GM18517 (cell line): ENCODE results near the gene PHYH.
A peak's percentile ranks its signal among the peaks of the same experiment; 100 is the strongest.
"Not testable (repeated sequence)": the region's sequence is repeated elsewhere in the genome, so short reads cannot be mapped to it uniquely, and the experiment has no call there.

Source experiments
- ATAC-seq: cut with Tn5 transposase; IDR thresholded peaks from one replicate; pipeline ENCODE4 v1.9.1; 2021; ENCODE audit warnings: mild to moderate bottlenecking, moderate library complexity; ENCODE audit not compliant: unreplicated experiment

PHYH gene

DNA sequence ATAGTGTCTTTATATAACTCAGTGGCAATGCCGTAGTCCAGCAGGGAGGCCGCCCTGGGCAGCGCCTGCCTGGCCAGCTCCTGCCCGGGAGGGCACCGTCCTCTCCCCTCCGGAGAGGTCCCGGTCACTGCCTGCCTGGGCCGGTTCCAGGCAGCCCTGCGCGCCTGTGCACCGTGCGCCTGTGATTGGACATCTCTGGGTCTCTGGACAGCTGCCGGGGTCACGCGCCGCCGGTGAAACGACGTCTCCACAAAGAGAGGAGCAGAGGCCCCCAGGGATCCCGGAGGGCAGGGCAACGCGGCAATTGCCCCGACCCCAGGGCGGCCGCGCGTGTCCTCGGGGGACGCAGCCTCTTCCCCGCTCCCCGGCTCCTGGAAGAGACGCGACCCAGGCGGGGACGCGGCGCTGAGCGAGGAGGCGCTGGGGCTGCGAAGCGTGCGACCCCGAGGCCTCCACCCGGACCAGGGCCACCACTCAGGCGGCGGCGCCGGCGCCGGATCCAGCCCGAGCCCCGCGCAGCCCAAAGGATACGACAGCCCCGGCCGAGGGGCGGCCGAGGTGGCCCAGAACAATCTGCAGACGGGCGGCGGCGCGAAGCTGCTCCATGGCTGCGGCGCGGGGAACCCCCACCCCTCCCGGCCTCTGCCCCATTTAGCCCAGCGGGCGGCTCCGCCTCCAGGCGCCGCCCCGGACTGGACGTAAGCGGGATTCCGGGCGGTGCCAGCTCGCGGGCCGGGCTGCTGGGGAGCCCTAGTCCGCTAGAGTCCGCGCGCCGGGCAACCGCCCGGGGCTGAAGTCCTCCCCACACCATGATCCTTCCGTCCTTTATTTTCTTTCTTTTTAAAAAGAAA, at the start of gene PHYH:
Gene PHYH (minus strand): TSS at position 628 of the 851 bp plus-strand sequence. CDS start 22 bp downstream, at position 606.
- peak; percentile 62 for ATAC-seq

DNA sequence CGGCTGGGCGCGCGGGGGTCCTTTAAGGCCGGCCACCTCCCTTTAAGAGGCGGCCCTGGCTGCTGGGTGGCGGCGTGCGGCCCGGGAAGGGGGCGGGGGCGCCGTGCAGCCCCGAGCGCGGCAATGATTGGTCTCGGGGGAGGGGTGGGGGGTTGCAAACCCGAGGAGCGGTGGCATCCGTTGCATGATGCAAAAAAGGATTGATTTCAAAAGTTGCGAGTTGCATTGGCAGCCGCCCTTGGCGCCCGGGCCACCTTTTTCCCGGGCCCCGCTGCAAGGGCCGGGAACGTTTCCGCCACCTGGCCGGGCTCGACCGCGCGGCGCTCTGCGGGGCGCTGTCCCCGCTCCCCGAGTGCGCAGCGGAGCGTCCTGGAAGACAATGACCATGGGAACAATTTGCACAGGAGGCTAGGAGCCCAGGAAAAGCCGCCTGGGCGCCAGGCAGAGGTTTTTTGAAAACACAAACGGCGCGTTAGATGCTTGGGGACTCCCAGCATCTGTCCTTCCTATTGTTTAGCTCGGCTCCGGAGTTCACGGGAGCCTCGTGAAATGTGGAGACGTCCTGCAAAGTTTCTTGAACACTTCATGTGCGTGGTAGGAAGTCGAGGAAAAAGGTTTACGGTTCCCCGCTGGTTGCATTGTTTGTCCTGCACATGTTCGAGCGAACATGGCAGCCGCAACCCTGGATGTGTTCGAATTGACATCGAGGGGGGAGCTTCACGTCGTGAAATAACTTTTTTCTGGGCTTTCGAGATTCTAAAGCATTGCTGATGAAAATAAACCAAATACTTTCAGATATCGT, 48.6 kb upstream of the PHYH start, which contains the start of gene SEPHS1:
Gene SEPHS1 (minus strand): TSS at position 78 of the 802 bp plus-strand sequence. CDS start 3,343 bp downstream, outside the sequence.
- peak; percentile 60 for ATAC-seq

DNA sequence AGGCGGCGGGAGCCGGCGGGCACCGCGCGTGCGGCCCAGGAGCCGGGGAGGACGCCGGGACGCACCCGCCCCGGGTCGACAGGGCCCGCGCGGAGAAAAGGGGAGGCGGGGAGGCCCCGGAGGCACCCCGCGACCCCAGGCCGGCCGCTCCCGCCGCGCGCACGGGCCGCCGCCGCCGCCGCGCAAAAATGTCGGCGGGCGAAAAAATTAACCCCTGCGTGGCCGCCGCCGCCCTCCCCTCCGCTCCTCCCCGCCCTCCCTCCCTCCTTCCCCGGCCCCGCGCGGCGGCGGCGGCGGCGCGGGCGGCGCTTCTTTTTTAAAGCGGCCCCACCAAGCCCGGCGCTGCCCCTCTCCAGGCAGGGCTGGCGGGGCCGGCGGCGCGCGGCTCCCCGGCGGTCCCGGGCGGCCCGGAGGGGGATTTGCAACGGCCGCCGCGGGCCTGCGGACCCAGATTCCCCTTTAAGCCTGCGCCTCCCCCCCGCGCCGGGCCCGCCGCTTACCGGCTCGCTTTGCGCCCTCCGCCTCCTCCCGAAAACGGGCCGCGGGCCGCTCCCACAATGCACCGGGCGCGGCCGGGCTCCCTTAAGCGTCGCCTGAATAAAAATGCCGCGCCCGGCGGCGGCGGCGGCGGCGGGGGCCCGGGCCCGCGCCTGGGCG, 47.8 kb upstream of the PHYH start:
- peak; percentile 55 for ATAC-seq

DNA sequence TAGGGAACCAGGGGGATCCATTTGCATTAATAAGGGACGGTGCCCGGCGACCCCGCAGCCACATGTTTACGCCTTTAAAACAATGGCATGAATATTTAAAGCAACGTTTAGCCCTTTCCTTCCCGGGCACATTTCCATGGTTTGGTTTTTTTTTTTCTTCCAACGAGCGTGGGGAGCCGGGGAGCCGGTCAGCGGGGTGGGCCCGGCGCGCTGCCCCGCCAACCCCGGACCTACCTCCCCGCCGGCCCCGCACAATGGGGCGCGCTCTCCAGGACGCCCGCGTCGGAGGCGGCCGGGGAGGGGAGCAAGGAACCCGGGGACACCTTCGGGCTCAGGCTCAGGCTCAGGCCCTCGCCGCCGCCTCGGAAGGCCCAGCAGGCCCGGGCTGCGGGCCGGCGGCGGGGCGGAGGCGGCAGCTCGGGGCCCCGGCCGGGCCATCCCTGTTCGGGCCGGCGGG, 47.2 kb upstream of the PHYH start:
- peak; percentile 16 for ATAC-seq

DNA sequence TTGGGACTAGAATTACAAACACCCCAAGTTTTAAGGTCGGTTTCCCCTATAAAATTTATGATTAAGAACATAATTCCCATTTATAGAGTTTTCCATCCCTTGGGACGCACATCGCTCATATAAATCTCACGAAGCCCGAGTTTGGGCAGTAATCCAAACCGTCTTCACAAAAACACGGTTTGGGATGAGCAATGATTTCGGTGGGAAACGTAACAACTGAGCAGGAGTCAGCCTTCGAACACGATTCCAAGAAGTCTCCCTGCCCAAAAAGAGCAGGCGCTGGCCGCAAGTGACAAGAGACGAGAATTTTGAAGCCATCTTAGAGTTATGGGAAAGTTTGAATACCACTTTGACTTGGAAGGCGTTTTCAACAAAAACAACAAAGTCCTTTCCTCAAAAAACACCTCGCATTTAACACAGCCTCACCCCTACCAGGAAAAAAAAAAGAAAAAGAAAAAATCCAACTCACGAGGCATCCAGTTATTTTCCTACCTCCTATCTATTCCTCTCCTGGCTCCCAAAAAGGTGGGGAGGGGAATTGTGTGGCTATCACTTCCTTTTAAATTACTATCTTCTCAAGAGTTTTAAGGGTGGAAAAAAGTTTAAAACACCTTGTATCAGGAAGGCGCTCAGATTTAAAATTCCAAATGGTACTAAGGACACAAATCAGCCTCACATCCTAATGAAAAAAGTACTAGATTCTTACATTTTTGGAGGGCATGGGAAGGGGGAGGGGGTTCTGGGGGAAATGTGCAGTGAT, 46.6 kb upstream of the PHYH start:
- no peak for ATAC-seq

DNA sequence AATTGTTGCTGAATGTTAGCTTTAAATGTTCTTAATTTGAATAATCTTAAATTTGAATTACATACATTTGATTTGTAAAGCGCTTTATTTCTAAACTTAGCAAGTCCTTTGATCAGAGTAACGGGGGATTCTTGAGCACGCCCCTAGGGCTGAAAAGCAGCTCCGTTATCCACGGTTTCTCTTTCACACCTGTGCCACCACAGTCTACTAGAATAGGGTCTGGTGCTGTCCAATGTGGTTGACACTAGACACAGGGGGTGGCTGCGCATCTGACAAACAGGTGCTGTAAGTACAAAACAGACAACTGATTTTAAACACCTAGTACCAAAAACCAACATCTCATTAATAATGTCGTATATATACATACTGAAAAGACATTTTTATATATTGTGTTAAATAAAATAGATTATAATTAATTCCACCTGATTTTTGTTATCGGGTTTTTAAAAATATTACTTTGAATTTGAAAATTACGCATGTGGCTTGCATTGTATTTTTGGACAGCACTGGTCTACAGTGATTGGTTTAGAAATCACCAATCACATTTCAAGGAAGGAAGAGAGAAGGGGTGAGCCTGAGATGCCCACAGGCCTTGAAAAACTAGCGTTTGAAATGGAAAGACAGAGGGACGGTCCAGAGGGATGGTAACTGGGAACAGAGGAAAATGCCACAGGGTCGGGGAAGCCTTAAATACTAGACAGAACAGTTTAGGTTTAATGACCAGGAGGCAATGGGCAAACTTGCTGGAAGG, 40.9 kb upstream of the PHYH start:
- peak; percentile 89 for ATAC-seq

DNA sequence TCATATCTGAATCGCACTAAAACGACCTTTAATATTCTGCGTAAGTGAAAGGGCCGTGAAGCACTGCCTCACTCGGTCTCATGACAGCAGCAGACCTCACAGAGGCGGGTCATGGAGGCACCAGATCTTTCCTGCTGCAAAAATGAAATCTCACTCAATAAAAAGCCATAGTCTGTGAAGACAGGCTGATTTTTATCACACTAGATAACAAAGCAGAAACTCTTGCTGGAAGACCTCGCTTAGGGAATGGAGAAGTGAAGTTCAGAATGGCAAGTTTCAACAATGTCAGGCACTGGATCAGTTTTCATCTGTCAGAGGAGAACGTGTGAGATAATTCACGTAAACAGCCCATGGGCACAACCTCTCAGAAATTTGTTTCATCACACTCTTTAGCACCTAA, 40.2 kb upstream of the PHYH start:
- peak; percentile 14 for ATAC-seq

DNA sequence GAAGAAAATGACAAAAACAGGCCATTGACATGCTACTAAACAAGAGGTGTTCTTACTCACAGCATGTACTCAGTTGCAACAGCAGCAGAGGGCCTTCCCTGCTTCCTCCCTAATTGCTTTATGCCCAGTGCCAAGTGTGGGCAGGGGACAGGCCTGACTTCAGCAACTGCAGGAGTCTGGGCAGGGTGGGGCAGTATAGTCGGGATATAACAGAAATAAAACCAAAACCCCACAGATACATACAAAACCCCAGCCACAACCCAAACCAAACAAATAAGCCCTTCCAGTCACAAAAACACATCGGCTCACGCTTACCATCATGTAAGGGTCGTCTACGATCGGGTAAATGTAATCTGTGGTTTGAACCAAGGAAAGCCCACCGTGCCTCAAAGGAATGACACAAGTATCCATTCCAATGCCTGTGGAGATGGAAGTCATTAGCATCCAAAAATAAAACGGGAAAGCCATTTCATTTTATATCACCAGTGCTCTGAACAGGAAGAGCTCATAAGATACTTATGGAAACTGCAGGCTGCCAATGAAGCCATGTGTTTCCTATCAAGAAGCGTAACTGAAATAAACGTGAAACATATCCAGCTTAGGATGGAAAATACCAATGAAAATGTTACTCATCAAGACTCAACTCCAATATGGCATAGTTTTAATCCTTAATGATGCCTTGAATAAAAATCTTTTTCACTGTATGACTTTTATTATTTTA, 38.7 kb upstream of the PHYH start:
- no peak for ATAC-seq

DNA sequence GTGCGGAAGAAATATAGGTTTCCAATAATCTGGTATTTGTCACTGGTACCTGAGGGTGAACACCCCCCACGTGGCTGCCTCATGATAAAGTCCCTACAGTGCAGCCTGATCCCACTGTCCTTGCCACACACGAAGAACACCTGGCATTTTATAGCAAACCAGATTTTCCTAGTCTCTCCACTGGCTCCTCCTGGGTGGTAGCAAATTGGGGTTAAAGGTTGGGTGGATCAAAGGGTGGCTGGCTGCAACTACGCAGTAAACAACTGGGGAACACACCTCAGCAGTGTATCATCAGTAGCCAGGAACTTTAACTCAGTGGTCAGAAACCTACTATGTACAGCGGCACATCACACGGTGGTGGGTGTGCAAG, 37.9 kb upstream of the PHYH start:
- ATAC-seq = no peak

DNA sequence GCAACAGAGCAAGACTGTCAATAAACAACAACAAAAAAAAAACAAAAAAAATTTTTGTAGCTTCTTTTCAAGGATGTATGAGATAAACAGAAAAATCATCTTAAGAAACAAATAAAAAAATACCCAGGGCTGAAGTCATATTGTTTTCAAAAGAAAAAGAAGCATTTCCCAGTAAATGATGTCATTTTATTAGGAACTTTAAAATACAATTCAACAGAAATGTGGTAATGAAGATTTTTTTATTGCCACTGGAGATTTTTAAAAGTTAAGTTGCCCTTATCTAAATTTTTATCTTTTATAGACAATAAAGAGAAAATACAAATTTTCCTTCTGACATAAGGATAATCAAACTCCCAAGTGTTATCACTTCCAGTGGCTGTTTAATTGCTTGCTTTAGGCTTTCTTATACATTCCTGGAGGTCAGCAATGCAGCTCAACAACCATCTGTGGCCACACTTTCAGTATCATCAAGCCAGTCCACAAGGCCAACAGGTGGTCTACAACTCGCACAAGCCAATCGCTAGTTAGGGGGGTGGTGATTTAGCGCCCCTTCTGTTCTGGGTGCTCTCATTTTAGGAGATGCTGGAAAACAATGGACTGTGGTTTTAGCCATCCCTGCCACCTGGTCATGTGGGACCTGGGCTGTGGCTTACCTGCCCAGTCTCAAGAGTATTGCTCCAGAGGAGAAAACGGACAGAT, 37.4 kb upstream of the PHYH start:
- no peak for ATAC-seq

DNA sequence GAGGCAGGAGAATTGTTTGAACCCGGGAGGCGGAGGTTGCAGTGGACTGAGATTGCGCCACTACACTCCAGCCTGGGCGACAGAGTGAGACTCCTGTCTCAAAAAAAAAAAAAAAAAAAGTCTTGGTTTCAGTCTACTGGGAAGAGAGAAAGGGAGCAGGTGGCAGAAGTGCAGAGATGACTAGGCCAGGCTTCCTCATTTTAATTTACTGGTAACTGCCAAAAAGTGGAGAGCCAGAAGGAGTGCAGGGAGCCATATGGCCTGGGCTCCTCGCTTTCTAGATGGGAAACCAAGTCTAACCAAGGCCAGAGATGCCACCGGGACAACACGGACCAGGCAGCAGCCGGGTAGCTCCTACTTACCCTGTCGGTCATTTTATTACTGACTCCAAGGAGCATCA, 36.0 kb upstream of the PHYH start:
- no peak for ATAC-seq

DNA sequence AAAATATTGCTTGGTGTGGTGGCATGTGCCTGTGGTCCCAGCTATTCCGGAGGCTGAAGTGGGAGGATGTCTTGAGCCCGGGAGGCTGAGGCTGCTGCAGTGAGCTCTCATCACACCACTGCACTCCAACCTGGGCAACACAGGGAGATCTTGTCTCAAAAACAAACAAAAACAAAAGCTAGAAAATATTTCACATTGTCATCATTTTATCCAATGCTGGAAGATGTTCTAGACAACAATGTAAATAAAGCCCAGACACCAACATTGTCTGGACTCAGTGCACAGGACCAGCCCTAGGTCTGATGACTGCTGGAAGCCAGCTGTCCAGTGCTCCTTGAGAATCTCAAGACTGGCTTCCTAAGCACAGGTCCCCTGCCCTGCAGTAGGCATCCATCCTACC, 34.7 kb upstream of the PHYH start:
- no peak for ATAC-seq

DNA sequence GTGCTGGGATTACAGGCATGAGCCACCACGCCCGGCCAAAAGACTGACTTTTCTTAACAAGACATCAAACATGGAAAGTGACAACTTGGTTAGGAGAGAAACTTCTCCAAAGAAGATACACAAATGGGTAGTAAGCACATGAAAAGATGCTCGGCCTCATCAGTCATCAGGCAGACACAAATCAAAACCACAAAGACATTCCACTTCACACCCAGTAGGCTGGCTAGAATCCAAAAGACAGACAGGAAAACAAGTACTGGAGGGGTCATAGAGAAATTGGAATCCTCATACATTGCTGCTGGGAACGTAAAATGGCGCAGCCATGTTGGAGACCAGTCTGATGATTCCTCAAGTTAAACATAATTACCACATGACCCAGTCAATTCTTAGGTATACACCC, 31.8 kb upstream of the PHYH start:
- ATAC-seq = no peak

DNA sequence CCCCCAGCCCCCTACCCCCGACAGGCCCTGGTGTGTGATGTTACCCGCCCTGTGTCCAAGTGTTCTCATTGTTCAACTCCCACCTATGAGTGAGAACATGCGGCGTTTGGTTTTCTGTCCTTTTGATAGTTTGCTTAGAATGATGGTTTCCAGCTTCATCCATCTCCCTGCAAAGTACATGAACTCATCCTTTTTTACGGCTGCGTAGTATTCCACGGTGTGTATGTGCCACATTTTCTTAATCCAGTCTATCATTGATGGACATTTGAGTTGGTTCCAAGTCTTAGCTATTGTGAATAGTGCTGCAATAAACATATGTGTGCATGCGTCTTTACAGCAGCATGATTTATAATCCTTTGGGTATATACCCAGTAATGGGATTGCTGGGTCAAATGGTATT, 31.1 kb upstream of the PHYH start:
- not testable (repeated sequence) for ATAC-seq

DNA sequence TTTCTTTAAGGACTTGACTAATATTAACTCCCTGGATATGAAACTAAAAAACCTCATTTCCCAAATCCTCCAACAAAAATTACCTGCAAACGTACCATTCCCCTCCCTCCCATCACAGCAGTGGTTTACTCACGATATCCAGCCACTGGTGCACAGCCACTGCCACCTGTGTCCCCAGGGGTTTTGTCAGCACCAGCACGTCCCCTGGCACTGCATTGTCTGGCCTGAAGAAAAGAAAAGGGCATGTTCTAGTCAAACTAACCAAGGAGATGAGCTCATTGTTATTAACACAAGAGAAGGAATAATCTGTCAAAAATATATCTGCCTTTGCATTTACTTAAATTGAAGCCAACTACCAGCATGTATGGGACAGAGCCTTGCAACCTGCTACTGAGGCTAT, 29.7 kb upstream of the PHYH start:
- no peak for ATAC-seq

DNA sequence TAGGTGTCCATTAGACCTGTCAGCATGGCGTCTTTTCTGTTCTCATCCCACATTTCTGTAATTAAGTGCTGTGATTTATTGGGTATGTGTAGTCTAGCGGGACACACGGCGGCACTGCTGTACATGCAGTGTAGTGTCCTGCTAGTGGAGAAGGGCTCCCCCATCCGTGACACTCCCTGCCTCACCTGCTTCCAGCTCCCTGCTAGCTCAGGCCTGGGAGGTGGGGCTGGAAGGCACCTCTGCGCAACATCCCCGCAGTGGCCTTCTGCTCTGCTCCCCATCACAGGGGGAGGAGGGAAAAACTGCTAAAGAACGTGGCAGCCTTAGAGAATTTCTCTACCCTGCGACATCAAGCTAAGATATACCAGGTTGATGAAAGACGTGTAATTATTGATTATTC, 28.7 kb upstream of the PHYH start:
- ATAC-seq = no peak

DNA sequence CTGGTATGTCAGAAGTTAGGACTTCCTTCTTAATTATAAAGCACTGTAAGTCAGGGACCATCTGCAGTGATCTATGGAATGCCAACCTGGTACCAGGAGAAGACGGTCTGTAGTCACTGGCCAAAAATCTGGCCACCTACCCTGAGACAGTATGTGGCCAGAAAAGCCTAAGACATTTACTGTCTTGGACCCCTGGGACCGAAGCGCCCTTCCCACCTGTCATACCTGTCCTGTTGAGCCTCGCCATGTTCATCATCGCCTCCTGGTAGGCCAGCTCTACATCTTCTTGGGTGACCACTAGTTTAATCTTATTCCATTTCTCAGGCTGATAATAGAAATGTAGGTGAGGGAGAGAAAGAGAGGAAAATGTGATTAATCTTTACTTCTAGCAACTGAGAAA, 28.3 kb upstream of the PHYH start:
- ATAC-seq = no peak

DNA sequence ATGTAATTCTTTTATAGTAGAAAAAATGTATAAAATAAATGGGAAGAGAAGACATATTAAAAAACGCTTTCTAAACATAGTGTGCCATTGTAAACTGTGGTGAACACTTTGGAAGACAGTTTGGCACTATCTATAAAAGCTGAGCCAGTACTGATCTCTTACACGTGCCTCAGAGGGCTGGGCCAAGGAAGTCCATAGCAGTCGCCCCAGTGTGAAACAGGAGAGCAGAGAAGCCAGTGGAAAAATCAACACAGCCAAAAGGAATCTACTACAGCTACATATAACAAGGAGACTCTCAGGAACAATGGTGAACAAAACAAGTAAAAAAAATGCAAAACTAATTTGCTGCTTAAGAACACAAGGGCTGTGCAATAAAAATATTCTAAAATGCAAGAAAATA, 27.7 kb upstream of the PHYH start:
- no peak for ATAC-seq
